NCI-H1417 (cell line): Measurements from ENCODE around the gene EEF2KMT.
"Not testable (repeated sequence)": the region's sequence is repeated elsewhere in the genome, so short reads cannot be mapped to it uniquely, and the experiment has no call there.

Source experiments
- DNase-seq, 3 experiments: peaks; one replicate each; lab custom pipeline; 2025; lab: John Stamatoyannopoulos, UW

The EEF2KMT gene

GRCh38 chr16:5095145-5095830 is 2.3 kb downstream of the EEF2KMT start:
- DNase-seq: not testable (repeated sequence)

GRCh38 chr16:5093746-5094145 is 3.8 kb downstream of the EEF2KMT start:
- peak in 1 of 3 experiments; percentile 2 for DNase-seq

GRCh38 chr16:5093081-5093480 is 4.5 kb downstream of the EEF2KMT start:
- not testable (repeated sequence) for DNase-seq

GRCh38 chr16:5090592-5090991 is 7.0 kb downstream of the EEF2KMT start:
- DNase-seq: not testable (repeated sequence)

GRCh38 chr16:5089911-5090555 is 7.6 kb downstream of the EEF2KMT start:
- DNase-seq: not testable (repeated sequence)

GRCh38 chr16:5088936-5089335 is 8.7 kb downstream of the EEF2KMT start:
- not testable (repeated sequence) for DNase-seq

GRCh38 chr16:5088086-5088790 is 9.4 kb downstream of the EEF2KMT start:
- DNase-seq: not testable (repeated sequence)

GRCh38 chr16:5085716-5086115 is 11.9 kb downstream of the EEF2KMT start:
- not testable (repeated sequence) for DNase-seq

GRCh38 chr16:5084802-5085201 is 12.8 kb downstream of the EEF2KMT start:
- DNase-seq: peak; percentile 5 to 55 (median 23)

- DNase-seq: not testable (repeated sequence)
Observed at GRCh38 chr16:5084099-5084731, 13.4 kb downstream of the EEF2KMT start.

- DNase-seq: not testable (repeated sequence)
Observed at GRCh38 chr16:5083646-5084045, 13.9 kb downstream of the EEF2KMT start.

- DNase-seq: not testable (repeated sequence)
Observed at GRCh38 chr16:5080996-5081395, 16.6 kb downstream of the EEF2KMT start.

- not testable (repeated sequence) for DNase-seq
Observed at GRCh38 chr16:5080461-5080860, 17.1 kb downstream of the EEF2KMT start.

GRCh38 chr16:5078626-5079025 is 19.0 kb downstream of the EEF2KMT start:
- DNase-seq: no peak

GRCh38 chr16:5077304-5077703 is 20.3 kb downstream of the EEF2KMT start:
- no peak for DNase-seq

- DNase-seq: no peak
Observed at GRCh38 chr16:5075637-5076036, 22.0 kb downstream of the EEF2KMT start.

GRCh38 chr16:5073771-5074170 is 23.8 kb downstream of the EEF2KMT start:
- DNase-seq: not testable (repeated sequence)

- no peak for DNase-seq
Observed at GRCh38 chr16:5073279-5073629, 24.3 kb downstream of the EEF2KMT start.

- DNase-seq: no peak
Observed at GRCh38 chr16:5072334-5073278, 25.0 kb downstream of the EEF2KMT start.

GRCh38 chr16:5071681-5072333 is 25.8 kb downstream of the EEF2KMT start, which contains the start of gene ALG1:
ALG1 (plus strand) TSS chr16:5071843; CDS start chr16:5071850, 7 bp downstream.
- DNase-seq: peak; percentile 80 to 90 (median 84)

GRCh38 chr16:5071341-5071680 is 26.3 kb downstream of the EEF2KMT start:
- no peak for DNase-seq
